IMR-90 (cell line): ENCODE results near the gene TEX264. TPM values are rescaled to one million over a fixed set of nuclear protein-coding genes. Genes with fewer than 3 reads are reported as not detected.

ENCODE experiments used
- ATAC-seq: fragments of 200-7000 bp; cut with Tn5 transposase; 2 replicates; pipeline ENCODE4 v1.9.1; 2020; ENCODE audit warnings: low read depth, mild to moderate bottlenecking, moderate library complexity
- BruUV-seq: library from RNA; stranded (reverse); fragments of 400-500 nt; replicated peaks from 2 replicates; lab custom pipeline; 2021; lab: Mats Ljungman, UMichigan
- CTCF ChIA-PET: fragments of 300-600 bp; formaldehyde crosslinking; extraction: SDS; loops from one replicate; lab custom pipeline; 2021; ENCODE audit warnings: antibody characterized with exemption; lab: Yijun Ruan, JAX
- POLR2A ChIA-PET: fragments of 300-600 bp; sonication (Branson Sonifier 250); formaldehyde crosslinking; loops from one replicate; lab custom pipeline; 2022; ENCODE audit warnings: antibody characterized with exemption; ENCODE audit not compliant: unreplicated experiment; lab: Charles Lee
- DNase-seq: peaks from one replicate; pipeline ENCODE4 v3.0.0; 2013
- H2AFZ ChIP-seq: replicated peaks from 2 replicates; pipeline ENCODE3; 2013; ENCODE audit warnings: low read length, mild to moderate bottlenecking; ENCODE audit not compliant: poor library complexity
- H2AK5ac ChIP-seq: 2 replicates; pipeline ENCODE4 v1.6.1; 2013; ENCODE audit warnings: low read depth, low read length, inconsistent platforms
- H2AK9ac ChIP-seq: replicated peaks from 2 replicates; pipeline ENCODE3; 2013; ENCODE audit warnings: mild to moderate bottlenecking, low read depth, low read length, moderate library complexity; ENCODE audit not compliant: poor library complexity
- H2BK120ac ChIP-seq: 2 replicates; pipeline ENCODE4 v1.6.1; 2013; ENCODE audit warnings: low read depth, low read length, inconsistent platforms
- H2BK15ac ChIP-seq: 3 replicates; pipeline ENCODE4 v1.6.1; 2013; ENCODE audit warnings: low read depth, low read length, inconsistent platforms
- H2BK20ac ChIP-seq: 2 replicates; pipeline ENCODE4 v1.6.1; 2013; ENCODE audit warnings: low read depth, mild to moderate bottlenecking, inconsistent platforms, low read length, moderate library complexity
- H2BK5ac ChIP-seq: 2 replicates; pipeline ENCODE4 v1.6.1; 2013; ENCODE audit warnings: mild to moderate bottlenecking, low read depth, low read length, inconsistent platforms; ENCODE audit not compliant: poor library complexity, severe bottlenecking
- H3K14ac ChIP-seq: replicated peaks from 2 replicates; pipeline ENCODE4 v1.6.1; 2013; ENCODE audit warnings: low read depth, low read length, inconsistent platforms
- H3K18ac ChIP-seq: 2 replicates; pipeline ENCODE4 v1.6.1; 2013; ENCODE audit warnings: low read depth, low read length, control low read depth
- H3K23ac ChIP-seq: 2 replicates; pipeline ENCODE4 v1.6.1; 2013; ENCODE audit warnings: low read depth, low read length, inconsistent platforms
- H3K27ac ChIP-seq: 2 replicates; pipeline ENCODE4 v1.5.1; 2013; ENCODE audit warnings: mild to moderate bottlenecking, control low read depth, low read length; ENCODE audit not compliant: insufficient read depth
- H3K27me3 ChIP-seq: 2 replicates; pipeline ENCODE4 v1.6.1; 2013; ENCODE audit warnings: low read length; ENCODE audit not compliant: control insufficient read depth, insufficient read depth
- H3K36me3 ChIP-seq: 2 replicates; pipeline ENCODE4 v1.6.1; 2013; ENCODE audit warnings: low read length, mixed read lengths; ENCODE audit not compliant: control insufficient read depth, insufficient read depth
- H3K4ac ChIP-seq: 2 replicates; pipeline ENCODE4 v1.6.1; 2013; ENCODE audit warnings: low read depth, low read length, inconsistent platforms
- H3K4me1 ChIP-seq: 2 replicates; pipeline ENCODE4 v1.6.1; 2013; ENCODE audit warnings: low read length, mixed read lengths; ENCODE audit not compliant: control insufficient read depth, insufficient read depth
- H3K4me2 ChIP-seq: 2 replicates; pipeline ENCODE4 v1.6.1; 2013; ENCODE audit warnings: low read depth, mild to moderate bottlenecking, control low read depth, low read length, moderate library complexity
- H3K4me3 ChIP-seq: 2 replicates; pipeline ENCODE4 v1.5.1; 2013; ENCODE audit warnings: low read depth, mild to moderate bottlenecking, control low read depth, low read length, moderate library complexity; ENCODE audit not compliant: insufficient read depth
- H3K56ac ChIP-seq: 2 replicates; pipeline ENCODE4 v1.6.1; 2013; ENCODE audit warnings: low read length, inconsistent platforms; ENCODE audit not compliant: insufficient read depth; ENCODE audit errors: extremely low read depth
- H3K79me1 ChIP-seq, 2 experiments: 2 replicates each; pipeline ENCODE4 v1.6.1; 2013; ENCODE audit warnings: low read length in 2 of 2, inconsistent platforms in 1 of 2, low read depth in 1 of 2
- H3K9ac ChIP-seq: 2 replicates; pipeline ENCODE4 v1.6.1; 2013; ENCODE audit warnings: low read depth, low read length, control low read depth
- H3K9me1 ChIP-seq: 2 replicates; pipeline ENCODE4 v1.6.1; 2013; ENCODE audit warnings: low read length, inconsistent platforms; ENCODE audit not compliant: insufficient read depth
- H3K9me3 ChIP-seq: 2 replicates; pipeline ENCODE4 v1.6.1; 2013; ENCODE audit warnings: low read length; ENCODE audit not compliant: control insufficient read depth, insufficient read depth
- H4K20me1 ChIP-seq: 2 replicates; pipeline ENCODE4 v1.6.1; 2013; ENCODE audit warnings: low read length, inconsistent platforms; ENCODE audit not compliant: insufficient read depth
- H4K5ac ChIP-seq: 2 replicates; pipeline ENCODE4 v1.6.1; 2013; ENCODE audit warnings: mild to moderate bottlenecking, low read depth, low read length, control low read depth
- H4K8ac ChIP-seq, 2 experiments: 2 replicates each; pipeline ENCODE4 v1.6.1; 2013; ENCODE audit warnings: low read depth in 2 of 2, low read length in 2 of 2, control low read depth in 1 of 2, inconsistent platforms in 1 of 2
- H4K91ac ChIP-seq: 2 replicates; pipeline ENCODE4 v1.6.1; 2013; ENCODE audit warnings: low read depth, low read length, inconsistent platforms; ENCODE audit not compliant: insufficient read depth
- BHLHE40 ChIP-seq: fragments of 150-350 bp; IDR thresholded peaks from 2 replicates; pipeline ENCODE4 v1.6.1; 2016; ENCODE audit warnings: mild to moderate bottlenecking, low read depth, low read length
- CEBPB ChIP-seq: IDR thresholded peaks from 2 replicates; pipeline ENCODE4 v1.6.1; 2012; ENCODE audit warnings: low read depth, low read length, improper control_type of control experiment
- CHD1 ChIP-seq: IDR thresholded peaks from 2 replicates; pipeline ENCODE4 v1.6.1; 2012; ENCODE audit warnings: low read depth, low read length, improper control_type of control experiment
- CTCF ChIP-seq: conservative IDR thresholded peaks from 2 replicates; pipeline ENCODE4 v1.5.1; 2012; ENCODE audit warnings: mild to moderate bottlenecking, low read depth, low read length, improper control_type of control experiment
- FOS ChIP-seq: fragments of 150-350 bp; IDR thresholded peaks from 2 replicates; pipeline ENCODE4 v1.6.1; 2016; ENCODE audit warnings: low read depth, low read length
- MAFK ChIP-seq: IDR thresholded peaks from 2 replicates; pipeline ENCODE4 v1.6.1; 2012; ENCODE audit warnings: low read depth, low read length, improper control_type of control experiment
- MAZ ChIP-seq: IDR thresholded peaks from 2 replicates; pipeline ENCODE4 v1.6.1; 2012; ENCODE audit warnings: low read depth, mild to moderate bottlenecking, low read length, improper control_type of control experiment, moderate library complexity, borderline replicate concordance
- MXI1 ChIP-seq: IDR thresholded peaks from 2 replicates; pipeline ENCODE4 v1.6.1; 2012; ENCODE audit warnings: low read depth, mild to moderate bottlenecking, low read length, moderate library complexity, borderline replicate concordance
- NFE2L2 ChIP-seq: fragments of 150-350 bp; IDR thresholded peaks from 2 replicates; pipeline ENCODE4 v1.6.1; 2016; ENCODE audit warnings: low read depth, mild to moderate bottlenecking, low read length
- POLR2A ChIP-seq: IDR thresholded peaks from 2 replicates; pipeline ENCODE4 v1.6.1; 2012; ENCODE audit warnings: mild to moderate bottlenecking, low read depth, low read length
- RAD21 ChIP-seq: IDR thresholded peaks from 2 replicates; pipeline ENCODE4 v1.6.1; 2012; ENCODE audit warnings: low read length, improper control_type of control experiment
- RCOR1 ChIP-seq: IDR thresholded peaks from 2 replicates; pipeline ENCODE4 v1.6.1; 2012; ENCODE audit warnings: mild to moderate bottlenecking, low read length, improper control_type of control experiment; ENCODE audit not compliant: insufficient replicate concordance
- RFX5 ChIP-seq: IDR thresholded peaks from 2 replicates; pipeline ENCODE4 v1.8.0; 2012; ENCODE audit warnings: low read depth, mild to moderate bottlenecking, low read length, moderate library complexity
- SMC3 ChIP-seq: fragments of 150-350 bp; IDR thresholded peaks from 2 replicates; pipeline ENCODE4 v1.6.1; 2016; ENCODE audit warnings: low read depth, mild to moderate bottlenecking, antibody characterized with exemption, low read length, moderate library complexity
- USF2 ChIP-seq: fragments of 150-350 bp; IDR thresholded peaks from 2 replicates; pipeline ENCODE4 v1.6.1; 2017; ENCODE audit warnings: mild to moderate bottlenecking, antibody characterized with exemption, low read length, low read depth
- WGBS, 2 experiments: methylation state at CpG; one replicate each; pipeline versions ENCODE4 v1.1.5 to v1.1.7; 2013; ENCODE audit warnings: missing lambda C conversion rate in 2 of 2; ENCODE audit not compliant: insufficient read length in 1 of 2; ENCODE audit errors: extremely low coverage in 2 of 2; 5-methylcytosine and 5-hydroxymethylcytosine counted together
- dilution Hi-C: fragments of 300-500 bp; cut with HindIII; formaldehyde crosslinking; loops from one replicate; pipeline ENCODE4 v1.14.3; 2018; ENCODE audit warnings: low sequenced_read_pairs; ENCODE audit not compliant: unreplicated experiment
- in situ Hi-C: fragments of 300-500 bp; cut with MboI; formaldehyde crosslinking; loops from 3 replicates; pipeline ENCODE4 v1.14.3; 2019; ENCODE audit warnings: low sequenced_read_pairs, inconsistent platforms, mixed read lengths
- intact Hi-C: fragments of 100-400 bp; cut with micrococcal nuclease; formaldehyde crosslinking; loops from 2 replicates; pipeline ENCODE4 v1.10.0; 2022
- polyA plus RNA-seq, 3 experiments: library from polyadenylated mRNA; depleted of rRNA; stranded (reverse); fragments of >200 nt; gene quantifications; 2 replicates each; pipeline ENCODE4 v1.2.3, GENCODE V29; 2012; ENCODE audit warnings: low replicate concordance in 1 of 3
- total RNA-seq: library from RNA; depleted of rRNA; stranded (reverse); fragments of >200 nt; gene quantifications from 2 replicates; pipeline ENCODE4 v1.2.3, GENCODE V29; 2012
- TF ChIP-seq, protein P1 (sequence below): fragments of 150-350 bp; IDR thresholded peaks from 2 replicates; pipeline ENCODE4 v1.6.1; 2016; ENCODE audit warnings: low read depth, mild to moderate bottlenecking, low read length, moderate library complexity, borderline replicate concordance

Gene TEX264
- total and polyA plus RNA-seq, 2 of the 4 experiments (the other 2 are of a cell fraction) = 30.3 to 45.0 TPM

- no peak overlapping the region for H3K4me2 ChIP-seq
- ChIA-PET CTCF (no interaction called here), POLR2A (no interaction called here)
- H3K23ac ChIP-seq = no peak overlapping the region; the same call in 1 of the 2 replicates
- WGBS, 2 experiments = 92% methylated on average over 10 of the region's 17 CpGs; no CpG with 5 or more reads in 1 of the 2 experiments
- H3K27me3 ChIP-seq = peaks cover 15% of the 10 kb centered on the region; the same call in 1 of the 2 replicates
- dilution Hi-C loops = no loop called here
- H3K56ac ChIP-seq = no peak overlapping the region
- H2AK9ac ChIP-seq = no peak overlapping the region
- H4K8ac ChIP-seq = no peak overlapping the region
- no peak overlapping the region for H3K18ac ChIP-seq
- no peak overlapping the region for H4K91ac ChIP-seq
- BruUV-seq = no TSS peak
- H3K9me3 ChIP-seq = no peaks in the 10 kb centered on the region
- no peak overlapping the region for H4K5ac ChIP-seq
- no peak overlapping the region for H3K27ac ChIP-seq
- no peak for TF ChIP-seq RCOR1
- TF ChIP-seq MAZ = no peak
- no peak for TF ChIP-seq FOS
- TF ChIP-seq MXI1 = no peak
- no peak for TF ChIP-seq CHD1
- TF ChIP-seq RFX5 = no peak
- no peak for TF ChIP-seq SMC3
- no peak for TF ChIP-seq BHLHE40
- no peak for TF ChIP-seq CEBPB
- no peak for TF ChIP-seq NFE2L2
- no peak for TF ChIP-seq MAFK
- no peak for TF ChIP-seq POLR2A
- TF ChIP-seq CTCF = no peak
- TF ChIP-seq USF2 = no peak
- TF ChIP-seq RAD21 = no peak
- TF ChIP-seq, protein P1, sequence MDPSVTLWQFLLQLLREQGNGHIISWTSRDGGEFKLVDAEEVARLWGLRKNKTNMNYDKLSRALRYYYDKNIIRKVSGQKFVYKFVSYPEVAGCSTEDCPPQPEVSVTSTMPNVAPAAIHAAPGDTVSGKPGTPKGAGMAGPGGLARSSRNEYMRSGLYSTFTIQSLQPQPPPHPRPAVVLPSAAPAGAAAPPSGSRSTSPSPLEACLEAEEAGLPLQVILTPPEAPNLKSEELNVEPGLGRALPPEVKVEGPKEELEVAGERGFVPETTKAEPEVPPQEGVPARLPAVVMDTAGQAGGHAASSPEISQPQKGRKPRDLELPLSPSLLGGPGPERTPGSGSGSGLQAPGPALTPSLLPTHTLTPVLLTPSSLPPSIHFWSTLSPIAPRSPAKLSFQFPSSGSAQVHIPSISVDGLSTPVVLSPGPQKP = no peak
- peaks cover 15% of the 10 kb centered on the region for H4K20me1 ChIP-seq
- ATAC-seq (no peak), DNase-seq (no peak)
- no peak overlapping the region for H2AFZ ChIP-seq
- H2BK20ac ChIP-seq = no peak overlapping the region
- no peak overlapping the region for H2BK15ac ChIP-seq
- H3K9ac ChIP-seq = no peak overlapping the region
- H2AK5ac ChIP-seq = no peak overlapping the region
- H3K4me3 ChIP-seq = no peak overlapping the region
- H3K4ac ChIP-seq = no peak overlapping the region
- no peak overlapping the region for H2BK120ac ChIP-seq
- H2BK5ac ChIP-seq = no peak overlapping the region
- H3K79me1 ChIP-seq = no peaks in the 10 kb centered on the region
- intact Hi-C loops = no loop called here
- no peak overlapping the region for H3K14ac ChIP-seq
- no peaks in the 10 kb centered on the region for H3K4me1 ChIP-seq
- H3K36me3 ChIP-seq = no peaks in the 10 kb centered on the region
- peaks cover 3% of the 10 kb centered on the region; the same call in 1 of the 2 replicates for H3K9me1 ChIP-seq
- in situ Hi-C loops = no loop called here
These were observed 38.0 kb downstream of the TEX264 start for GRCh38 chr3:51709004-51709420.
